WTC11 (cell line): ENCODE data around the gene LAMA5. TPM values are rescaled to one million over a fixed set of nuclear protein-coding genes. Genes with fewer than 3 reads are reported as not detected.

Experiments used
- ATF1 ChIP-seq: sonication (generic); formaldehyde crosslinking; IDR thresholded peaks from 2 replicates; pipeline ENCODE4 v1.8.1; 2023; ENCODE audit warnings: mild to moderate bottlenecking, moderate library complexity, missing genetic modification reagents
- CREB1 ChIP-seq: sonication (generic); formaldehyde crosslinking; IDR thresholded peaks from 2 replicates; pipeline ENCODE4 v1.8.0; 2023; ENCODE audit warnings: mild to moderate bottlenecking, missing genetic modification reagents
- CREM ChIP-seq: sonication (generic); formaldehyde crosslinking; IDR thresholded peaks from 2 replicates; pipeline ENCODE4 v1.8.1; 2022; ENCODE audit warnings: mild to moderate bottlenecking, missing genetic modification reagents, moderate library complexity
- FOXJ3 ChIP-seq: sonication (generic); formaldehyde crosslinking; IDR thresholded peaks from 2 replicates; pipeline ENCODE4 v1.9.0; 2021; ENCODE audit warnings: missing genetic modification reagents, mild to moderate bottlenecking, borderline replicate concordance
- GABPB1 ChIP-seq: sonication (generic); formaldehyde crosslinking; IDR thresholded peaks from 2 replicates; pipeline ENCODE4 v1.8.1; 2023; ENCODE audit warnings: mild to moderate bottlenecking, missing genetic modification reagents
- HMGA2 ChIP-seq: fragments of 250-450 bp; sonication (Bioruptor Pico); IDR thresholded peaks from 2 replicates; pipeline ENCODE4 v1.4.0; 2021; ENCODE audit warnings: mild to moderate bottlenecking, moderate library complexity
- IRF2 ChIP-seq: sonication (generic); formaldehyde crosslinking; IDR thresholded peaks from 2 replicates; pipeline ENCODE4 v1.8.0; 2022; ENCODE audit warnings: low read depth, missing genetic modification reagents, borderline replicate concordance
- JUN ChIP-seq: sonication (generic); formaldehyde crosslinking; IDR thresholded peaks from 2 replicates; pipeline ENCODE4 v1.8.0; 2023; ENCODE audit warnings: mild to moderate bottlenecking, missing genetic modification reagents
- KAT7 ChIP-seq: sonication (generic); formaldehyde crosslinking; IDR thresholded peaks from 2 replicates; pipeline ENCODE4 v1.8.1; 2023; ENCODE audit warnings: missing genetic modification reagents, mild to moderate bottlenecking, borderline replicate concordance
- MXD4 ChIP-seq: fragments of 250-450 bp; sonication (Bioruptor Pico); IDR thresholded peaks from 2 replicates; pipeline ENCODE4 v1.8.0; 2021; ENCODE audit warnings: mild to moderate bottlenecking, moderate library complexity, borderline replicate concordance
- NR2C2 ChIP-seq: sonication (generic); formaldehyde crosslinking; IDR thresholded peaks from 2 replicates; pipeline ENCODE4 v1.8.0; 2022; ENCODE audit warnings: mild to moderate bottlenecking, missing genetic modification reagents
- RORB ChIP-seq: fragments of 250-450 bp; sonication (Bioruptor Pico); IDR thresholded peaks from 2 replicates; pipeline ENCODE4 v1.9.0; 2021; ENCODE audit warnings: mild to moderate bottlenecking
- TEAD4 ChIP-seq: sonication (generic); formaldehyde crosslinking; IDR thresholded peaks from 2 replicates; pipeline ENCODE4 v1.8.0; 2022; ENCODE audit warnings: mild to moderate bottlenecking, missing genetic modification reagents
- TP53 ChIP-seq: sonication (generic); formaldehyde crosslinking; IDR thresholded peaks from 2 replicates; pipeline ENCODE4 v1.8.1; 2023; ENCODE audit warnings: mild to moderate bottlenecking, missing genetic modification reagents
- ZNF121 ChIP-seq: sonication (generic); formaldehyde crosslinking; IDR thresholded peaks from 2 replicates; pipeline ENCODE4 v1.8.0; 2023; ENCODE audit warnings: missing genetic modification reagents
- ZNF138 ChIP-seq: sonication (generic); formaldehyde crosslinking; conservative IDR thresholded peaks from 2 replicates; pipeline ENCODE4 v1.8.1; 2022; ENCODE audit warnings: mild to moderate bottlenecking, moderate library complexity, missing genetic modification reagents
- ZNF219 ChIP-seq: sonication (generic); formaldehyde crosslinking; IDR thresholded peaks from 2 replicates; pipeline ENCODE4 v1.8.0; 2023; ENCODE audit warnings: missing genetic modification reagents, mild to moderate bottlenecking, borderline replicate concordance
- ZNF232 ChIP-seq: sonication (generic); formaldehyde crosslinking; IDR thresholded peaks from 2 replicates; pipeline ENCODE4 v1.8.0; 2022; ENCODE audit warnings: mild to moderate bottlenecking, missing genetic modification reagents
- ZNF317 ChIP-seq: sonication (generic); formaldehyde crosslinking; IDR thresholded peaks from 2 replicates; pipeline ENCODE4 v1.8.1; 2023; ENCODE audit warnings: low read depth, mild to moderate bottlenecking, moderate library complexity, missing genetic modification reagents, borderline replicate concordance
- ZNF396 ChIP-seq: fragments of 250-450 bp; sonication (Bioruptor Pico); IDR thresholded peaks from 2 replicates; pipeline ENCODE4 v1.8.0; 2021; ENCODE audit warnings: mild to moderate bottlenecking, moderate library complexity, borderline replicate concordance
- ZNF416 ChIP-seq: fragments of 250-450 bp; sonication (Bioruptor Pico); IDR thresholded peaks from 2 replicates; pipeline ENCODE4 v1.9.0; 2021; ENCODE audit warnings: mild to moderate bottlenecking, inconsistent platforms
- total RNA-seq: library from RNA; stranded (reverse); gene quantifications from 3 replicates; pipeline ENCODE4 v1.2.3, GENCODE V29; 2021
- TF ChIP-seq, protein P1 (sequence below): sonication (generic); formaldehyde crosslinking; IDR thresholded peaks from 2 replicates; pipeline ENCODE4 v1.8.1; 2022; ENCODE audit warnings: low read depth, mild to moderate bottlenecking, moderate library complexity, missing genetic modification reagents, borderline replicate concordance
- TF ChIP-seq, protein P2 (sequence below): sonication (generic); formaldehyde crosslinking; IDR thresholded peaks from 2 replicates; pipeline ENCODE4 v1.8.1; 2023; ENCODE audit warnings: mild to moderate bottlenecking, missing genetic modification reagents, moderate library complexity
- TF ChIP-seq, protein P3 (sequence below): sonication (generic); formaldehyde crosslinking; IDR thresholded peaks from 2 replicates; pipeline ENCODE4 v1.8.0; 2022; ENCODE audit warnings: mild to moderate bottlenecking, missing genetic modification reagents
- TF ChIP-seq, protein P4 (sequence below): sonication (generic); formaldehyde crosslinking; IDR thresholded peaks from 2 replicates; pipeline ENCODE4 v1.8.0; 2022; ENCODE audit warnings: missing genetic modification reagents
- TF ChIP-seq, protein P5 (sequence below): sonication (generic); formaldehyde crosslinking; IDR thresholded peaks from 2 replicates; pipeline ENCODE4 v1.8.1; 2023; ENCODE audit warnings: mild to moderate bottlenecking, missing genetic modification reagents
- TF ChIP-seq, protein P6 (sequence below): fragments of 250-450 bp; sonication (Bioruptor Pico); IDR thresholded peaks from 2 replicates; pipeline ENCODE4 v2.1.2; 2022; ENCODE audit warnings: mild to moderate bottlenecking, moderate library complexity
- TF ChIP-seq, protein P7 (sequence below): sonication (generic); formaldehyde crosslinking; IDR thresholded peaks from 2 replicates; pipeline ENCODE4 v1.8.0; 2022; ENCODE audit warnings: mild to moderate bottlenecking, missing genetic modification reagents

The LAMA5 gene
- total RNA-seq, 1 experiment from 2014 or later = 329 TPM

DNA sequence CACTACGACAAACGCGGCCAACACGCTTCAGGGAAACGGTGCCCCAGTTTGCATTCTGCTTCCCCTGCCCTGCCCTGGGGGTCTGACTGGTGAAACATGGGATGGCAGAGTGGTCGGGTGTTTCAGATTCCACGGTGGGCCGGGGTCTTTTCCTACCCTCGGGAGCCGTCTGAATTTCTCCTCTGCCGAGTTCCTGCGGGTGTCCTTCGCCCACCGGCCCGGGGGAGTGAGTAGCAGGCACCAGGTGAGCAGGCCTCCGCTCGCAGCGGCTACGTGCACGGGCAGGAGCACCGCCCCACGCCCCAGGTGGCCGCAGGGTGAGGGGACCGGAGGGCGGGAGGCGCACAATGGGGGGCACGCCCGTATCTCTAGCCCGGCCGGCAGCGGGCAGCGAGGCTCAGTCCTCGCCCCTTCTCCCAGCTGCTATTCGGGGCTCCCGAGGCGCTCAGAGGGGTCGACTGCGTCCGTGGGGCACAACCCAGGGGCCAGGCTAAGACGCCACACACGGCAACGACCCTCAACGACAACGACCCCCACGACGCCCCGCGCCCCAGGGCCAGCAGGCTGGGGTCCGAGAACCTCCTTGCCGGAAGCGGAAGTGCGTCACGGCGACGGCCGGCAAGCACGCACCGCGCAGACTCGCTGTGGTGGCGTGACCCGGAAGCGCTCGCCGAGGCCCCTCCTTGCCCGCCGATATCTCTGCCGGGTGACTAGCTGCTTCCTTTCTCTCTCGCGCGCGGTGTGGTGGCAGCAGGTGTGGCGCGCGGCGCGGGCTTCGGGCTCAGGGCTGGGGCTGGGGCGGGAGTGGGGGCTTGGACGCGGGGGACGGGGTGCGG lies 19.5 kb upstream of the LAMA5 start, which contains the start of gene RPS21 (continued):
- TF ChIP-seq ZNF416 (CRISPR knock-in tag) (no peak), GABPB1 (CRISPR knock-in tag) (peak; percentile 95), MXD4 (CRISPR knock-in tag) (no peak), CREB1 (no peak; the same call in 1 of the 2 replicates), NR2C2 (CRISPR knock-in tag) (peak; percentile 98), TEAD4 (no peak), TP53 (peak; percentile 73; the same call in 1 of the 2 replicates), ZNF121 (CRISPR knock-in tag) (0 out of 2 replicates have a peak, but pooled peaks have one; percentile 47), KAT7 (CRISPR knock-in tag) (peak; percentile 90; the same call in 1 of the 2 replicates), ZNF138 (CRISPR knock-in tag) (no peak), CREM (peak; percentile 87), ZNF232 (peak; percentile 79), JUN (CRISPR knock-in tag) (no peak), HMGA2 (CRISPR knock-in tag) (no peak), FOXJ3 (CRISPR knock-in tag) (no peak), ZNF396 (no peak), ZNF317 (CRISPR knock-in tag) (no peak), RORB (CRISPR knock-in tag) (no peak), ATF1 (CRISPR knock-in tag) (no peak), ZNF219 (CRISPR knock-in tag) (no peak), IRF2 (no peak)
- TF ChIP-seq, protein P1, sequence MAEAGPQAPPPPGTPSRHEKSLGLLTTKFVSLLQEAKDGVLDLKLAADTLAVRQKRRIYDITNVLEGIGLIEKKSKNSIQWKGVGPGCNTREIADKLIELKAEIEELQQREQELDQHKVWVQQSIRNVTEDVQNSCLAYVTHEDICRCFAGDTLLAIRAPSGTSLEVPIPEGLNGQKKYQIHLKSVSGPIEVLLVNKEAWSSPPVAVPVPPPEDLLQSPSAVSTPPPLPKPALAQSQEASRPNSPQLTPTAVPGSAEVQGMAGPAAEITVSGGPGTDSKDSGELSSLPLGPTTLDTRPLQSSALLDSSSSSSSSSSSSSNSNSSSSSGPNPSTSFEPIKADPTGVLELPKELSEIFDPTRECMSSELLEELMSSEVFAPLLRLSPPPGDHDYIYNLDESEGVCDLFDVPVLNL (CRISPR knock-in tag) = no peak
- TF ChIP-seq, protein P2, sequence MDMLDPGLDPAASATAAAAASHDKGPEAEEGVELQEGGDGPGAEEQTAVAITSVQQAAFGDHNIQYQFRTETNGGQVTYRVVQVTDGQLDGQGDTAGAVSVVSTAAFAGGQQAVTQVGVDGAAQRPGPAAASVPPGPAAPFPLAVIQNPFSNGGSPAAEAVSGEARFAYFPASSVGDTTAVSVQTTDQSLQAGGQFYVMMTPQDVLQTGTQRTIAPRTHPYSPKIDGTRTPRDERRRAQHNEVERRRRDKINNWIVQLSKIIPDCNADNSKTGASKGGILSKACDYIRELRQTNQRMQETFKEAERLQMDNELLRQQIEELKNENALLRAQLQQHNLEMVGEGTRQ (CRISPR knock-in tag) = peak; percentile 84
- TF ChIP-seq, protein P3, sequence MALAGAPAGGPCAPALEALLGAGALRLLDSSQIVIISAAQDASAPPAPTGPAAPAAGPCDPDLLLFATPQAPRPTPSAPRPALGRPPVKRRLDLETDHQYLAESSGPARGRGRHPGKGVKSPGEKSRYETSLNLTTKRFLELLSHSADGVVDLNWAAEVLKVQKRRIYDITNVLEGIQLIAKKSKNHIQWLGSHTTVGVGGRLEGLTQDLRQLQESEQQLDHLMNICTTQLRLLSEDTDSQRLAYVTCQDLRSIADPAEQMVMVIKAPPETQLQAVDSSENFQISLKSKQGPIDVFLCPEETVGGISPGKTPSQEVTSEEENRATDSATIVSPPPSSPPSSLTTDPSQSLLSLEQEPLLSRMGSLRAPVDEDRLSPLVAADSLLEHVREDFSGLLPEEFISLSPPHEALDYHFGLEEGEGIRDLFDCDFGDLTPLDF (CRISPR knock-in tag) = 0 out of 2 replicates have a peak, but pooled peaks have one; percentile 49
- TF ChIP-seq, protein P4, sequence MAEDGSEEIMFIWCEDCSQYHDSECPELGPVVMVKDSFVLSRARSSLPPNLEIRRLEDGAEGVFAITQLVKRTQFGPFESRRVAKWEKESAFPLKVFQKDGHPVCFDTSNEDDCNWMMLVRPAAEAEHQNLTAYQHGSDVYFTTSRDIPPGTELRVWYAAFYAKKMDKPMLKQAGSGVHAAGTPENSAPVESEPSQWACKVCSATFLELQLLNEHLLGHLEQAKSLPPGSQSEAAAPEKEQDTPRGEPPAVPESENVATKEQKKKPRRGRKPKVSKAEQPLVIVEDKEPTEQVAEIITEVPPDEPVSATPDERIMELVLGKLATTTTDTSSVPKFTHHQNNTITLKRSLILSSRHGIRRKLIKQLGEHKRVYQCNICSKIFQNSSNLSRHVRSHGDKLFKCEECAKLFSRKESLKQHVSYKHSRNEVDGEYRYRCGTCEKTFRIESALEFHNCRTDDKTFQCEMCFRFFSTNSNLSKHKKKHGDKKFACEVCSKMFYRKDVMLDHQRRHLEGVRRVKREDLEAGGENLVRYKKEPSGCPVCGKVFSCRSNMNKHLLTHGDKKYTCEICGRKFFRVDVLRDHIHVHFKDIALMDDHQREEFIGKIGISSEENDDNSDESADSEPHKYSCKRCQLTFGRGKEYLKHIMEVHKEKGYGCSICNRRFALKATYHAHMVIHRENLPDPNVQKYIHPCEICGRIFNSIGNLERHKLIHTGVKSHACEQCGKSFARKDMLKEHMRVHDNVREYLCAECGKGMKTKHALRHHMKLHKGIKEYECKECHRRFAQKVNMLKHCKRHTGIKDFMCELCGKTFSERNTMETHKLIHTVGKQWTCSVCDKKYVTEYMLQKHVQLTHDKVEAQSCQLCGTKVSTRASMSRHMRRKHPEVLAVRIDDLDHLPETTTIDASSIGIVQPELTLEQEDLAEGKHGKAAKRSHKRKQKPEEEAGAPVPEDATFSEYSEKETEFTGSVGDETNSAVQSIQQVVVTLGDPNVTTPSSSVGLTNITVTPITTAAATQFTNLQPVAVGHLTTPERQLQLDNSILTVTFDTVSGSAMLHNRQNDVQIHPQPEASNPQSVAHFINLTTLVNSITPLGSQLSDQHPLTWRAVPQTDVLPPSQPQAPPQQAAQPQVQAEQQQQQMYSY (CRISPR knock-in tag) = 0 out of 2 replicates have a peak, but pooled peaks have one; percentile 37
- TF ChIP-seq, protein P5, sequence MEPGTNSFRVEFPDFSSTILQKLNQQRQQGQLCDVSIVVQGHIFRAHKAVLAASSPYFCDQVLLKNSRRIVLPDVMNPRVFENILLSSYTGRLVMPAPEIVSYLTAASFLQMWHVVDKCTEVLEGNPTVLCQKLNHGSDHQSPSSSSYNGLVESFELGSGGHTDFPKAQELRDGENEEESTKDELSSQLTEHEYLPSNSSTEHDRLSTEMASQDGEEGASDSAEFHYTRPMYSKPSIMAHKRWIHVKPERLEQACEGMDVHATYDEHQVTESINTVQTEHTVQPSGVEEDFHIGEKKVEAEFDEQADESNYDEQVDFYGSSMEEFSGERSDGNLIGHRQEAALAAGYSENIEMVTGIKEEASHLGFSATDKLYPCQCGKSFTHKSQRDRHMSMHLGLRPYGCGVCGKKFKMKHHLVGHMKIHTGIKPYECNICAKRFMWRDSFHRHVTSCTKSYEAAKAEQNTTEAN = peak; percentile 87
- TF ChIP-seq, protein P6, sequence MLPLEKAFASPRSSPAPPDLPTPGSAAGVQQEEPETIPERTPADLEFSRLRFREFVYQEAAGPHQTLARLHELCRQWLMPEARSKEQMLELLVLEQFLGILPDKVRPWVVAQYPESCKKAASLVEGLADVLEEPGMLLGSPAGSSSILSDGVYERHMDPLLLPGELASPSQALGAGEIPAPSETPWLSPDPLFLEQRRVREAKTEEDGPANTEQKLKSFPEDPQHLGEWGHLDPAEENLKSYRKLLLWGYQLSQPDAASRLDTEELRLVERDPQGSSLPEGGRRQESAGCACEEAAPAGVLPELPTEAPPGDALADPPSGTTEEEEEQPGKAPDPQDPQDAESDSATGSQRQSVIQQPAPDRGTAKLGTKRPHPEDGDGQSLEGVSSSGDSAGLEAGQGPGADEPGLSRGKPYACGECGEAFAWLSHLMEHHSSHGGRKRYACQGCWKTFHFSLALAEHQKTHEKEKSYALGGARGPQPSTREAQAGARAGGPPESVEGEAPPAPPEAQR (CRISPR knock-in tag) = no peak
- TF ChIP-seq, protein P7, sequence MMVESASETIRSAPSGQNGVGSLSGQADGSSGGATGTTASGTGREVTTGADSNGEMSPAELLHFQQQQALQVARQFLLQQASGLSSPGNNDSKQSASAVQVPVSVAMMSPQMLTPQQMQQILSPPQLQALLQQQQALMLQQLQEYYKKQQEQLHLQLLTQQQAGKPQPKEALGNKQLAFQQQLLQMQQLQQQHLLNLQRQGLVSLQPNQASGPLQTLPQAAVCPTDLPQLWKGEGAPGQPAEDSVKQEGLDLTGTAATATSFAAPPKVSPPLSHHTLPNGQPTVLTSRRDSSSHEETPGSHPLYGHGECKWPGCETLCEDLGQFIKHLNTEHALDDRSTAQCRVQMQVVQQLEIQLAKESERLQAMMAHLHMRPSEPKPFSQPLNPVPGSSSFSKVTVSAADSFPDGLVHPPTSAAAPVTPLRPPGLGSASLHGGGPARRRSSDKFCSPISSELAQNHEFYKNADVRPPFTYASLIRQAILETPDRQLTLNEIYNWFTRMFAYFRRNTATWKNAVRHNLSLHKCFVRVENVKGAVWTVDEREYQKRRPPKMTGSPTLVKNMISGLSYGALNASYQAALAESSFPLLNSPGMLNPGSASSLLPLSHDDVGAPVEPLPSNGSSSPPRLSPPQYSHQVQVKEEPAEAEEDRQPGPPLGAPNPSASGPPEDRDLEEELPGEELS (CRISPR knock-in tag) = peak; percentile 76
